Uterus (tissue), 4 donors: ENCODE measurements around the gene CMTM3. TPM values are rescaled to one million over a fixed set of nuclear protein-coding genes. Genes with fewer than 3 reads are reported as not detected.

ENCODE experiments used
- DNase-seq, 2 donors: peaks; one replicate each; pipeline ENCODE4 v3.0.0-alpha.2; 2019 to 2020
- H3K27ac ChIP-seq, 2 donors: fragments of 200-600 bp; sonication (generic); 1 replicate in 1 of 2; 2 replicates in 1 of 2; pipeline ENCODE4 v1.5.1; 2016 to 2018
- H3K27me3 ChIP-seq, 2 donors: fragments of 200-600 bp; sonication (generic); one replicate each; pipeline ENCODE4 v1.5.1; 2018 to 2019; ENCODE audit warnings: control low read depth in 1 of 2
- H3K36me3 ChIP-seq, 2 donors: fragments of 200-600 bp; sonication (generic); one replicate each; pipeline ENCODE4 v1.5.1; 2019; ENCODE audit warnings: control low read depth in 1 of 2
- H3K4me1 ChIP-seq, 2 donors: fragments of 200-600 bp; sonication (generic); one replicate each; pipeline ENCODE4 v1.5.1; 2018 to 2019; ENCODE audit warnings: control low read depth in 1 of 2
- H3K4me3 ChIP-seq, 2 donors: fragments of 200-600 bp; sonication (generic); 1 replicate in 1 of 2; 2 replicates in 1 of 2; pipeline ENCODE4 v1.5.1; 2018 to 2019; ENCODE audit warnings: mild to moderate bottlenecking in 1 of 2
- H3K9me3 ChIP-seq, 2 donors: fragments of 200-600 bp; sonication (generic); one replicate each; pipeline ENCODE4 v1.5.1; 2019; ENCODE audit warnings: control low read depth in 1 of 2
- POLR2A ChIP-seq, 2 donors: fragments of 450-650 bp; IDR thresholded peaks; one replicate each; pipeline ENCODE4 v1.6.1; 2016; ENCODE audit warnings: antibody characterized with exemption in 2 of 2, mild to moderate bottlenecking in 1 of 2, moderate library complexity in 1 of 2
- intact Hi-C: fragments of 100-400 bp; cut with DNase I; formaldehyde crosslinking; loops from one replicate; pipeline ENCODE4 v1.15.1; 2023; ENCODE audit warnings: low total_unique reads
- total RNA-seq, 4 donors: library from RNA; depleted of rRNA in 3 of 4; stranded (reverse); fragments of >200 nt in 3 of 4; gene quantifications; one replicate each; pipeline versions ENCODE4 v1.1.0 to v1.2.4, GENCODE V29; 2014 to 2023
- TF ChIP-seq, protein P1 (sequence below), 4 experiments: fragments of 200-600 bp in 2 of 4; fragments of 450-650 bp in 2 of 4; sonication (generic) in 2 of 4; IDR thresholded peaks; one replicate each; pipeline ENCODE4 v1.5.1; 2016 to 2019; ENCODE audit warnings: antibody characterized with exemption in 4 of 4, mild to moderate bottlenecking in 2 of 4, moderate library complexity in 1 of 4
- donor health status: DM: yes; HTN: yes; CAD: no.

Gene CMTM3
- total RNA-seq, 4 donors from 2014 or later, result 42.6 to 67.9 (median 56.2) TPM

DNA sequence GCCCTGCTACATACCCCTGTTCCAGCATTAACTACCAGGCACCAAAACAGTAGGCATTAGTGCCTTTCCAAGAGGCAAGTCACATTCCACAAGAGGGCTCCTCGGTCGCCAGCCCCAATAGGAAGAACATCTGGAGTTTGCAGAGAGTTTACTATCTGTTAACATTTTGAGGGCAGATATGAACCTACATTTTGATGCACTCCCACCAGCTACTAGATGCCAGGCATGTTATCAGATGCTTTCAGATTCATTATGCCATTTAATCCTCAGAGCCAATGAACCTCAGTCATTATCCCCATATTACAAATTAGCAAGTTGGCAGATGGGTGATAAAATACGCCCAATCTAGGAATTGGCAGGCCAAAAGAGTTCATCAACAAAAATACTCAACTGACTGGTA, 29.4 kb upstream of the CMTM3 start:
- no peak for DNase-seq
- Histone ChIP-seq H3K9me3 (no peaks in the 10 kb centered on the region), H3K36me3 (no peaks in the 10 kb centered on the region), H3K4me1 (no peaks in the 10 kb centered on the region), H3K27me3 (peaks cover 0 to 7% of the 10 kb centered on the region in 2 donors), H3K27ac (no peak overlapping the region), H3K4me3 (no peak overlapping the region)
- TF ChIP-seq, protein P1, sequence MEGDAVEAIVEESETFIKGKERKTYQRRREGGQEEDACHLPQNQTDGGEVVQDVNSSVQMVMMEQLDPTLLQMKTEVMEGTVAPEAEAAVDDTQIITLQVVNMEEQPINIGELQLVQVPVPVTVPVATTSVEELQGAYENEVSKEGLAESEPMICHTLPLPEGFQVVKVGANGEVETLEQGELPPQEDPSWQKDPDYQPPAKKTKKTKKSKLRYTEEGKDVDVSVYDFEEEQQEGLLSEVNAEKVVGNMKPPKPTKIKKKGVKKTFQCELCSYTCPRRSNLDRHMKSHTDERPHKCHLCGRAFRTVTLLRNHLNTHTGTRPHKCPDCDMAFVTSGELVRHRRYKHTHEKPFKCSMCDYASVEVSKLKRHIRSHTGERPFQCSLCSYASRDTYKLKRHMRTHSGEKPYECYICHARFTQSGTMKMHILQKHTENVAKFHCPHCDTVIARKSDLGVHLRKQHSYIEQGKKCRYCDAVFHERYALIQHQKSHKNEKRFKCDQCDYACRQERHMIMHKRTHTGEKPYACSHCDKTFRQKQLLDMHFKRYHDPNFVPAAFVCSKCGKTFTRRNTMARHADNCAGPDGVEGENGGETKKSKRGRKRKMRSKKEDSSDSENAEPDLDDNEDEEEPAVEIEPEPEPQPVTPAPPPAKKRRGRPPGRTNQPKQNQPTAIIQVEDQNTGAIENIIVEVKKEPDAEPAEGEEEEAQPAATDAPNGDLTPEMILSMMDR (IDR thresholded peaks at IDR 0.05), result no peak
- no peak for TF ChIP-seq POLR2A (IDR thresholded peaks at IDR 0.05)
- intact Hi-C loops, result no loop called here

DNA sequence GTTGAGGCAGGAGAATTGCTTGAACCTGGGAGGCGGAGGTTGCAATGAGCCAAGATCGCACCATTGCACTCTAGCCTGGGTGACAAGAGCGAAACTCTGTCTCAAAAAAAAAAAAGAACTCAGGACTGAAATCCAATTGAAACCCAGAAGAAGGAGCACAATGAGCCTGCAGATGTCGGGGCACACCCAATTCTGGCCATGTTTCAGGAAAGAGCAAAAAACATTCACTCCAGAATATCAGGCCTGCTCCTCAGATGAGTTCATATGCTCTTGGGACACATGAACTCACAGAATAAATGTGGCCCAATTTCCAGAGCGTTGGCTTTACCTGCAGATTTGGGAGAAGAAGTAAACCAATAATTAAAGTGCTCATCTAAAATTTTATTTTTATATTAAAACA, 28.2 kb upstream of the CMTM3 start:
- peaks cover 0 to 7% of the 10 kb centered on the region in 2 donors for H3K27me3 ChIP-seq
- intact Hi-C loops, result no loop called here
- no peak overlapping the region for H3K4me3 ChIP-seq
- no peak for TF ChIP-seq POLR2A (IDR thresholded peaks at IDR 0.05)
- TF ChIP-seq, protein P1 (IDR thresholded peaks at IDR 0.05), result no peak
- no peaks in the 10 kb centered on the region for H3K36me3 ChIP-seq
- H3K4me1 ChIP-seq, result no peaks in the 10 kb centered on the region
- H3K27ac ChIP-seq, result no peak overlapping the region
- no peak for DNase-seq
- no peaks in the 10 kb centered on the region for H3K9me3 ChIP-seq

DNA sequence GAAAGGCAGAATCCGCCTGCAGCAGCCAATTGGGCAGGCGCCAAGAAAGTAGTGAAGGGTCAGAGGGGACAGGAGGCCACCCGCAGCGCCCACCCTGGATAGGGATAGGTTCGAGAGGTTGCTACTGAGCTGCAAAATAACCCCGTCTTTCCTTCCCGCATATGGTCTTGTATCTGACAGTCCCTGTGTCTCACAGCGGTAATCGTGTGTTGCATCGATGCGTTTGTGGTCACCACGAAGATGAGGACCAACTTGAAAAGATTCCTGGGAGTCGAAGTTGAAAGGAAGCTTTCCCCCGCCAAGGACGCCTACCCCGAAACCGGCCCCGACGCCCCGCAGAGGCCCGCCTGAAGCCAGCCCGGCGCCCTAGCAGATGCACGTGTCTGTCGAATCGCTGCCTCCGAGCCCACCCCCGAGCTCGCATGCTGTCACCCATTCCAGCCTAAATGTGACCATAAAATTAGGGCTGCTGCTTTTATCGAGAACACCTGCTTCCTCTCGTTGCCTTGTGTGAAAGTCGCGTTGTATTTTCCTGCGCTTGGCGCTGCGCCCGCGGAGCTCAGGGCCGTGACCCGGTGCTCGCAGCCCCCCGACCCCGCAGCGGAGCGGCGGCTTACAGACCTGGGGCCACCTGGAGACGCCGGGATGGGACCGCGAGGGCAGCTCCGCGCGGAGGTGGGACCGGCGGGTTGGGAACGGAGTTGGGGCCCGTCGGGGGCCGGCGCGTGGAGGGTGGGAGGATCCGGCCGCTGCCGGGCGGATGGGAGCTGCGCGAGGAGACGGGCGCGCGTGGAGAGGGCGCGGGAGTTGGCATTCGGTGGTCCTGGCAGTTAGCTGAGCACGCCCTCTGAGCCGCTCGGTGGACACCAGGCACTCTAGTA, 25.6 kb upstream of the CMTM3 start, which contains the start of gene CMTM2:
Gene CMTM2 (plus strand): TSS at position 813 of the 881 bp plus-strand sequence. CDS start 145 bp downstream, outside the sequence.
- DNase-seq, result no peak
- no peaks in the 10 kb centered on the region for H3K36me3 ChIP-seq
- TF ChIP-seq, protein P1 (IDR thresholded peaks at IDR 0.05), result no peak
- TF ChIP-seq POLR2A (IDR thresholded peaks at IDR 0.05), result no peak
- peaks cover 0 to 7% of the 10 kb centered on the region in 2 donors for H3K27me3 ChIP-seq
- H3K27ac ChIP-seq, result no peak within 1 kb of the TSS
- no peaks in the 10 kb centered on the region for H3K9me3 ChIP-seq
- intact Hi-C loops, result no loop called here
- peak within 1 kb of the TSS in 1 of 2 donors; percentile 8 for H3K4me3 ChIP-seq
- H3K4me1 ChIP-seq, result no peaks in the 10 kb centered on the region

DNA sequence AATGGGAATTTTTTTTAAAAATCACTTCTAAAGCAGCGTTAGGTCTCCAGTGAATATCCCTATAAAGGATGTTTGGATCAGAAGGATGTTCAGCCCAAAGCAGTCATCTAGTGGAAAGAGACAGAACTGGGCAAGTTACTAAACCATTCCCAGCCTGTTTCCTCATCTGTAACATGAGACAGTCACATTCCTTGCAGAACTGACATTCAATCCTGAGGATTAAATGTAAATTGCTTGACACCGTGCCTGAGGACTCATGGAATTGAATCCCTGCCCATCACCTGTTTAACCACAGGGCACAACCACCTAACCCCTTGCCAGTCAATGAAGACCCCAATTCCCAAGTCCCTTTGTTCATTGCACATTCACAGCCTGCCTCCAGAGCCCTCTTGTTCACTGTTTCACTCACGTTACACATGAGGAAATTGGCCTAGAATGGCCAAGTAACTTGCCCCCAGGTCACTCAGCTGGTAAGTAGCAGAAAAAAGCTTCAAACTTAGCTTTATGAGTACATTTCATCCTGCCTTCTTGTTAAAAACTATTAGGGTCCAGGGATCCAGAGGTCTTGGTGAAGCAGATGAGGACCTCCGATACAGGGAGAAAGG, 23.8 kb upstream of the CMTM3 start:
- no peak overlapping the region for H3K27ac ChIP-seq
- peaks cover 0 to 7% of the 10 kb centered on the region in 2 donors for H3K27me3 ChIP-seq
- H3K4me3 ChIP-seq, result no peak overlapping the region
- no peaks in the 10 kb centered on the region for H3K9me3 ChIP-seq
- no peak for DNase-seq
- intact Hi-C loops, result no loop called here
- H3K4me1 ChIP-seq, result no peaks in the 10 kb centered on the region
- H3K36me3 ChIP-seq, result no peaks in the 10 kb centered on the region
- TF ChIP-seq POLR2A (IDR thresholded peaks at IDR 0.05), result no peak
- TF ChIP-seq, protein P1 (IDR thresholded peaks at IDR 0.05), result no peak
